HEK293 (cell line): ENCODE results near the gene SET.

Experiments
- CTCF ChIA-PET: fragments of 350-600 bp; formaldehyde crosslinking; extraction: SDS; loops from one replicate; lab custom pipeline; 2021; ENCODE audit warnings: antibody characterized with exemption; lab: Yijun Ruan, JAX
- POLR2A ChIA-PET: fragments of 300-600 bp; formaldehyde crosslinking; extraction: SDS; loops from one replicate; lab custom pipeline; 2020; ENCODE audit warnings: antibody characterized with exemption, inconsistent platforms; lab: Yijun Ruan, JAX
- H3K27ac ChIP-seq: fragments of 200-500 bp; sonication (Bioruptor generic); 2 replicates; pipeline ENCODE4 v1.5.1; 2014; ENCODE audit warnings: low read depth, low read length, control low read depth, inconsistent platforms; ENCODE audit errors: extremely low read depth
- H3K36me3 ChIP-seq, 2 experiments: fragments of 200-500 bp in 1 of 2; sonication (Bioruptor generic) in 1 of 2; 1 replicate in 1 of 2; 2 replicates in 1 of 2; pipeline ENCODE4 v1.5.1; 2014 to 2017; ENCODE audit warnings: inconsistent platforms in 2 of 2, low read length in 2 of 2; ENCODE audit not compliant: control insufficient read depth in 2 of 2, insufficient read depth in 1 of 2
- H3K4me1 ChIP-seq: fragments of 200-500 bp; sonication (Bioruptor generic); 2 replicates; pipeline ENCODE4 v1.5.1; 2014; ENCODE audit warnings: mild to moderate bottlenecking, low read length, inconsistent platforms; ENCODE audit not compliant: control insufficient read depth, insufficient read depth
- H3K4me3 ChIP-seq: 2 replicates; pipeline ENCODE4 v1.5.1; 2011; ENCODE audit warnings: low read depth, mild to moderate bottlenecking, control low read depth, low read length, moderate library complexity
- H3K9me3 ChIP-seq: fragments of 200-500 bp; sonication (Bioruptor generic); 2 replicates; pipeline ENCODE4 v1.5.1; 2014; ENCODE audit warnings: low read depth, low read length, inconsistent platforms; ENCODE audit not compliant: control insufficient read depth, insufficient read depth
- EGR2 ChIP-seq: fragments of 450-650 bp; formaldehyde crosslinking; IDR thresholded peaks from 2 replicates; pipeline ENCODE4 v1.5.1; 2016; ENCODE audit warnings: low read depth, missing biosample characterization, missing genetic modification characterization
- GLIS2 ChIP-seq: fragments of 450-650 bp; formaldehyde crosslinking; IDR thresholded peaks from 2 replicates; pipeline ENCODE4 v1.5.1; 2016; ENCODE audit warnings: missing biosample characterization, missing genetic modification characterization
- KLF1 ChIP-seq: fragments of 450-650 bp; formaldehyde crosslinking; IDR thresholded peaks from 2 replicates; pipeline ENCODE4 v1.5.1; 2016; ENCODE audit warnings: missing biosample characterization, missing genetic modification characterization
- KLF7 ChIP-seq: fragments of 450-650 bp; formaldehyde crosslinking; IDR thresholded peaks from 2 replicates; pipeline ENCODE4 v1.5.1; 2016; ENCODE audit warnings: missing biosample characterization, missing genetic modification characterization, borderline replicate concordance
- ZBTB1 ChIP-seq: fragments of 450-650 bp; formaldehyde crosslinking; IDR thresholded peaks from 2 replicates; pipeline ENCODE4 v1.5.1; 2016; ENCODE audit warnings: missing biosample characterization, missing genetic modification characterization
- ZFHX2 ChIP-seq: fragments of 450-650 bp; formaldehyde crosslinking; conservative IDR thresholded peaks from 2 replicates; pipeline ENCODE4 v1.5.1; 2016; ENCODE audit warnings: missing biosample characterization, missing genetic modification characterization
- ZFP69B ChIP-seq: fragments of 450-650 bp; formaldehyde crosslinking; IDR thresholded peaks from 2 replicates; pipeline ENCODE4 v1.5.1; 2016; ENCODE audit warnings: missing biosample characterization, missing genetic modification characterization
- ZNF132 ChIP-seq: fragments of 450-650 bp; formaldehyde crosslinking; IDR thresholded peaks from 2 replicates; pipeline ENCODE4 v1.5.1; 2017; ENCODE audit warnings: missing biosample characterization, missing genetic modification characterization, borderline replicate concordance
- ZNF175 ChIP-seq: fragments of 450-650 bp; formaldehyde crosslinking; IDR thresholded peaks from 2 replicates; pipeline ENCODE4 v1.5.1; 2016; ENCODE audit warnings: missing biosample characterization, missing genetic modification characterization
- ZNF221 ChIP-seq: fragments of 450-650 bp; formaldehyde crosslinking; IDR thresholded peaks from 2 replicates; pipeline ENCODE4 v1.5.1; 2017; ENCODE audit warnings: missing biosample characterization, missing genetic modification characterization, borderline replicate concordance
- ZNF426 ChIP-seq: fragments of 450-650 bp; formaldehyde crosslinking; IDR thresholded peaks from 2 replicates; pipeline ENCODE4 v1.5.1; 2017; ENCODE audit warnings: missing biosample characterization, missing genetic modification characterization, mild to moderate bottlenecking, inconsistent platforms, moderate library complexity
- ZSCAN30 ChIP-seq: fragments of 450-650 bp; IDR thresholded peaks from 2 replicates; pipeline ENCODE4 v1.5.1; 2018; ENCODE audit warnings: missing biosample characterization, mild to moderate bottlenecking, missing genetic modification characterization, moderate library complexity
- TF ChIP-seq, protein P1 (sequence below): fragments of 450-650 bp; formaldehyde crosslinking; IDR thresholded peaks from 2 replicates; pipeline ENCODE4 v1.5.1; 2016; ENCODE audit warnings: missing biosample characterization, missing genetic modification characterization
- TF ChIP-seq, protein P2 (sequence below): fragments of 450-650 bp; formaldehyde crosslinking; IDR thresholded peaks from 2 replicates; pipeline ENCODE4 v1.5.1; 2017; ENCODE audit warnings: missing biosample characterization, missing genetic modification characterization
- TF ChIP-seq, protein P3 (sequence below): fragments of 450-650 bp; formaldehyde crosslinking; IDR thresholded peaks from 2 replicates; pipeline ENCODE4 v1.5.1; 2016; ENCODE audit warnings: missing biosample characterization, missing genetic modification characterization

Gene SET

DNA sequence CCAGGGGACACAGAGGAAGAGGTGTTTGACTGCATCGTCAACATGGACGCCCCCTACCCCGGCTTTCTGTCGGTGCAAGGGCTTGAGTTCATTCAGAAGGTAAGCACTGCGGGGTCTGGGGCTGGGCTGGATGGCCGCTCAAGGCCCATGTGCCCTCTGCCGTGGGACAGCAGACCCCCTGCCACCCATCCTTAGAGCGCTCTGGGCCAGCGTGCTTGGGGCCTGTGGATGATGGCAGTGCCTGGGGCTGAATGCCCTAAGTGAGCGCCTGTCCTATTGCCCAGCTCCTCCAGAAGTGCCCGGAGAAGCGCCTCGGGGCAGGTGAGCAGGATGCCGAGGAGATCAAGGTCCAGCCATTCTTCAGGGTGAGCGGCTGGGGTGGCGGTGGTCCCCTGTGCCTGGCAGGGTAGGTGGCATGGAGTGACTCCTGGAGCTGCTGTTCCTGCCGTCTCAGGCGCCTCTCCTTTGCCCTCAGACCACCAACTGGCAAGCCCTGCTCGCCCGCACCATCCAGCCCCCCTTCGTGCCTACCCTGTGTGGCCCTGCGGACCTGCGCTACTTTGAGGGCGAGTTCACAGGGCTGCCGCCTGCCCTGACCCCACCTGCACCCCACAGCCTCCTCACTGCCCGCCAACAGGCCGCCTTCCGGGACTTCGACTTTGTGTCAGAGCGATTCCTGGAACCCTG lies 31.0 kb downstream of the SET start:
- POLR2A ChIA-PET, result interaction anchor here (0.6 to 1.1 kb wide), 2 partner anchors 14 to 210 kb away, joined by 3 read pairs; no protein-coding TSS in a partner anchor
- Histone ChIP-seq H3K4me1 (no peaks in the 10 kb centered on the region), H3K4me3 (no peak overlapping the region), H3K27ac (no peak overlapping the region), H3K36me3 (peaks cover 3 to 47% of the 10 kb centered on the region in 2 experiments; a peak in 2 of 3 replicates), H3K9me3 (no peaks in the 10 kb centered on the region)
- TF ChIP-seq ZBTB1 (tag by site-specific recombination) (no peak), ZNF426 (tag by site-specific recombination) (no peak), ZNF132 (no peak), GLIS2 (peak; percentile 12; the same call in 1 of the 2 replicates), KLF7 (tag by site-specific recombination) (no peak), ZSCAN30 (tag by site-specific recombination) (no peak)
- TF ChIP-seq, protein P1, sequence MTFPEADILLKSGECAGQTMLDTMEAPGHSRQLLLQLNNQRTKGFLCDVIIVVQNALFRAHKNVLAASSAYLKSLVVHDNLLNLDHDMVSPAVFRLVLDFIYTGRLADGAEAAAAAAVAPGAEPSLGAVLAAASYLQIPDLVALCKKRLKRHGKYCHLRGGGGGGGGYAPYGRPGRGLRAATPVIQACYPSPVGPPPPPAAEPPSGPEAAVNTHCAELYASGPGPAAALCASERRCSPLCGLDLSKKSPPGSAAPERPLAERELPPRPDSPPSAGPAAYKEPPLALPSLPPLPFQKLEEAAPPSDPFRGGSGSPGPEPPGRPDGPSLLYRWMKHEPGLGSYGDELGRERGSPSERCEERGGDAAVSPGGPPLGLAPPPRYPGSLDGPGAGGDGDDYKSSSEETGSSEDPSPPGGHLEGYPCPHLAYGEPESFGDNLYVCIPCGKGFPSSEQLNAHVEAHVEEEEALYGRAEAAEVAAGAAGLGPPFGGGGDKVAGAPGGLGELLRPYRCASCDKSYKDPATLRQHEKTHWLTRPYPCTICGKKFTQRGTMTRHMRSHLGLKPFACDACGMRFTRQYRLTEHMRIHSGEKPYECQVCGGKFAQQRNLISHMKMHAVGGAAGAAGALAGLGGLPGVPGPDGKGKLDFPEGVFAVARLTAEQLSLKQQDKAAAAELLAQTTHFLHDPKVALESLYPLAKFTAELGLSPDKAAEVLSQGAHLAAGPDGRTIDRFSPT (tag by site-specific recombination), result peak; percentile 23; the same call in 1 of the 2 replicates
- CTCF ChIA-PET, result no interaction called here

DNA sequence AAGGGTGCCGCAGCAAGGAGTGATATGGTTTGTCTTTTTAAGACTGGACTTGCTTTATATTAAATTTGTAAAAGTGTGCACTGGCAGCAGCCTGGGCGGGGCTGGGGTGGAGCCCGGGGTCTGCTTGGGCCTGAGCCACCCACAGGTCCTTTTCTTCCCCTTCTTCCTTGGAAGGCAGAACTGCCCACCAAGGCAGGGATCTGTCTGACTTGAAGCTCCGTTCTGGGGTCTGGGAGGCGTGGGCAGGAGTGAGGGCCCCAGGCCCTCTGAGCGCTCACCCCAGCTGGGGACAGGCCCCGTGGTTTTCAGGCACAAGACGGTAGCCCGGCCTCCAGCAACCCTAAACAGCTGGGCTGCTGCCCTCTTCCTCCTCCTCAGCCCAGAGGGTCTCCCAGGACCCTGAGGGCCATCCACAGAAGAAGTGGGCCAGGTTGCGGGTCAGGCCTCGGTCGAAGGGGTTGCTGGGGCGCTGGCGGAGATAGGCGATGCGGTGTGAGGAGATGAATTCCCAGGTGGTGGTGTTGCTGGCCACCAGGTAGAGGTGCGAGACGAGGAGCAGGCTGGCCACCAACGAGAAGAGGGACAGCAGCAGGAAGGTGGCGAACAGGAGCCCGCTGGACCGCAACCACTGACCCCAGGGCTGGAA lies 31.9 kb downstream of the SET start:
- Histone ChIP-seq H3K4me3 (no peak overlapping the region), H3K9me3 (no peaks in the 10 kb centered on the region), H3K4me1 (no peaks in the 10 kb centered on the region), H3K27ac (no peak overlapping the region), H3K36me3 (peaks cover 3 to 40% of the 10 kb centered on the region in 2 experiments; a peak in 2 of 3 replicates)
- CTCF ChIA-PET, result no interaction called here
- POLR2A ChIA-PET, result interaction anchor here (1.0 kb wide), 1 partner anchor 24 kb away, joined by 3 read pairs; no protein-coding TSS in a partner anchor
- TF ChIP-seq, protein P2, sequence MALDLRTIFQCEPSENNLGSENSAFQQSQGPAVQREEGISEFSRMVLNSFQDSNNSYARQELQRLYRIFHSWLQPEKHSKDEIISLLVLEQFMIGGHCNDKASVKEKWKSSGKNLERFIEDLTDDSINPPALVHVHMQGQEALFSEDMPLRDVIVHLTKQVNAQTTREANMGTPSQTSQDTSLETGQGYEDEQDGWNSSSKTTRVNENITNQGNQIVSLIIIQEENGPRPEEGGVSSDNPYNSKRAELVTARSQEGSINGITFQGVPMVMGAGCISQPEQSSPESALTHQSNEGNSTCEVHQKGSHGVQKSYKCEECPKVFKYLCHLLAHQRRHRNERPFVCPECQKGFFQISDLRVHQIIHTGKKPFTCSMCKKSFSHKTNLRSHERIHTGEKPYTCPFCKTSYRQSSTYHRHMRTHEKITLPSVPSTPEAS, result no peak
- TF ChIP-seq KLF1 (tag by site-specific recombination), result peak; percentile 17; the same call in 1 of the 2 replicates

DNA sequence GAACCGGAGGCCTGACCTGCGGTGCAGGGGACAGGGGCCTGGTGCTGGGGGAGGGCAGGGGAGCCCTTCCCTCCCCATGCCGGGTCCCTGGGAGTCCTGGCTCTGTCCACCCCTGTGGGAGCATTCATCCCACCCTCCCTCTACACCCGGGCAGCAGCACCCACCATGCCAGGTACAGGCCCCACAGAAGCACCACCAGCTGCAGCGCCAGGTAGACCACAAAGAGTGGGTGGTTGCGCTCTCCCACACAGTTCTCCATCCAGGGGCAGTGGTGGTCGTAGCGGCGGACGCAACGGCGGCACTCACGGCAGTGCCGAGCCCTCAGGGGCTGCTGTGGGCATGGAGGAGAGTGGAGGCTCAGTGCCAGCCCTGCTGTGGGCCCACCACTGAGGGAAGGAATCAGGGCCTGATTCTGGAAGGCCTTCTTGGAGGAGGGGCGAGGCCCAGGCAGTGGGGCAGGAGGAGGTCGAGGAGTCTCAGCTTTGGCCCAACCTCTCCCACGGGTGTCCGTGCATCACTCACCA lies 32.5 kb downstream of the SET start:
- ChIA-PET CTCF (interaction anchor here (0.6 kb wide), 1 partner anchor 133 kb away, joined by 3 read pairs; no protein-coding TSS in a partner anchor), POLR2A (interaction anchor here (1.0 kb wide), 2 partner anchors 16 to 24 kb away, joined by 3 read pairs; no protein-coding TSS in a partner anchor)
- H3K4me1 ChIP-seq, result no peaks in the 10 kb centered on the region
- H3K4me3 ChIP-seq, result no peak overlapping the region
- H3K27ac ChIP-seq, result no peak overlapping the region
- H3K36me3 ChIP-seq, result peaks cover 3 to 38% of the 10 kb centered on the region in 2 experiments; a peak in 2 of 3 replicates
- TF ChIP-seq ZNF175 (tag by site-specific recombination) (no peak), GLIS2 (peak; percentile 43; the same call in 1 of the 2 replicates), ZFHX2 (0 out of 2 replicates have a peak, but pooled peaks have one; percentile 34), ZNF221 (tag by site-specific recombination) (no peak), EGR2 (tag by site-specific recombination) (peak; percentile 39), ZFP69B (tag by site-specific recombination) (peak; percentile 76)
- TF ChIP-seq, protein P3, sequence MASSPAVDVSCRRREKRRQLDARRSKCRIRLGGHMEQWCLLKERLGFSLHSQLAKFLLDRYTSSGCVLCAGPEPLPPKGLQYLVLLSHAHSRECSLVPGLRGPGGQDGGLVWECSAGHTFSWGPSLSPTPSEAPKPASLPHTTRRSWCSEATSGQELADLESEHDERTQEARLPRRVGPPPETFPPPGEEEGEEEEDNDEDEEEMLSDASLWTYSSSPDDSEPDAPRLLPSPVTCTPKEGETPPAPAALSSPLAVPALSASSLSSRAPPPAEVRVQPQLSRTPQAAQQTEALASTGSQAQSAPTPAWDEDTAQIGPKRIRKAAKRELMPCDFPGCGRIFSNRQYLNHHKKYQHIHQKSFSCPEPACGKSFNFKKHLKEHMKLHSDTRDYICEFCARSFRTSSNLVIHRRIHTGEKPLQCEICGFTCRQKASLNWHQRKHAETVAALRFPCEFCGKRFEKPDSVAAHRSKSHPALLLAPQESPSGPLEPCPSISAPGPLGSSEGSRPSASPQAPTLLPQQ (tag by site-specific recombination), result peak; percentile 93
- TF ChIP-seq, protein P1 (tag by site-specific recombination), result peak; percentile 74
- TF ChIP-seq, all 188 proteins: peak for 6
- no peaks in the 10 kb centered on the region for H3K9me3 ChIP-seq
